ENCODE data around the gene MAN1B1. TPM values are rescaled to one million over a fixed set of nuclear protein-coding genes. Genes with fewer than 3 reads are reported as not detected.

MAN1B1 gene
- total and polyA plus RNA-seq, 2 of the 8 experiments (the other 6 are each of a cell fraction or from before 2014, with no cell fraction given) = 33.7 to 36.3 TPM

DNA sequence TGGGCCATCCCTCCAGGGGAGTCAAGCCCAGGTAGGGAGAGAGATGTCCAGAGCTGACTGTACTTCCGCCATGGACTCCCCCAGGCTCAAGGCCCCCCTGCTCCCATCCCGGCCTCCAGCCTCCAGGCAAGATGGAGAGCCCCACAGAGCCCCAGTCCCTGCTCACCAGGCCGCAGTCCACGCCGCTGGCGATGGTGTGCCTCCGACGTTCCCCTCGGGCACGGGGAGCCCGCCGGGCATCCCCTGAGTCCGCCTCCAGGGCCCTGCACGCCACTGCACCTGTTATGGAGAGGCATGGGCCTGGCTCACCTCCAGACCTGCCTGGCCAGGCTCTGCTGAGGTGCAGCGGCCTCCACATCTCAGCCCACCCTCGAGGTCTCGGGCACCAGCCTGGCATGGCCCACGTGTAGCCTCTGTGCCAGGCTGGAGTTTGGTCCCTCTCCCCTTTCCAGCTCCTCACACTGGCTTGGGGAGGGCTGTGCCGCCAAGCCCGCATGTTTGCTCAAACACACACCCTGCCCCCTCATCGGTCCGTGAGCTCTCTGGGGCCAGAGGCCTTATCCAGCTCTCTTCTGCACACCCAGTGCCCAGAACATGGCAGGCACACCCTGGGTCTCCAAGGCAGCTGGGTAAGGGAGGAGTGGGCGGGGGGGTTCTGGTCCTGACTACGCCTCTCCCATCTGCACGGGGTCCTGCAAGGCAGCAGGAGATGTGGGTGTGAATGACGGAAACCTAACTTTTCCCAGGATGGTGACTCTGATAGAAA lies 20.5 kb upstream of the MAN1B1 start:
- WGBS, 2 experiments (ENCODE audit: extremely low coverage in 1 of 2, insufficient coverage in 1 of 2, insufficient read length in 1 of 2, insufficient replicate concordance in 2 of 2, low coverage in 1 of 2, low lambda C conversion rate in 2 of 2, missing lambda C conversion rate in 1 of 2) = 96% methylated on average over 23 of the region's 26 CpGs; no CpG with 5 or more reads in 1 of the 2 experiments
- Histone ChIP-seq H3K9ac (replicated peaks in 1 of 4; ENCODE audit: extremely low read depth in 1 of 4, low read depth in 3 of 4, low read length in 3 of 4) (no peak overlapping the region), H3K18ac (ENCODE audit: extremely low read depth, low read length) (no peak overlapping the region), H3K79me2 (ENCODE audit: control insufficient read depth in 1 of 2, insufficient read depth in 2 of 2, low read length in 2 of 2) (no peaks in the 10 kb centered on the region), H2BK15ac (ENCODE audit: low read length) (no peak overlapping the region), H3K27me3 (replicated peaks in 1 of 4; ENCODE audit: control insufficient read depth in 3 of 4, extremely low read depth in 1 of 4, insufficient read depth in 3 of 4, low read length in 3 of 4) (peaks cover 0 to 15% (median 7%) of the 10 kb centered on the region in 4 experiments; a peak in 5 of 7 replicates), H3K14ac (ENCODE audit: insufficient read length) (no peak overlapping the region), H2AFZ (ENCODE audit: low read length) (no peak overlapping the region), H2BK20ac (ENCODE audit: low read length) (no peak overlapping the region), H3K36me3 (ENCODE audit: control insufficient read depth in 2 of 4, insufficient read depth in 4 of 4, low read length in 3 of 4) (no peaks in the 10 kb centered on the region), H3K4me2 (ENCODE audit: insufficient read depth in 1 of 2, low read depth in 2 of 2, low read length in 2 of 2) (no peak overlapping the region), H3K23me2 (ENCODE audit: low read depth, low read length) (peaks cover 13% of the 10 kb centered on the region), H2AK5ac (ENCODE audit: low read depth, low read length) (no peak overlapping the region), H4K5ac (ENCODE audit: insufficient read length, low read depth, low read length) (no peak overlapping the region), H3K4me3 (ENCODE audit: extremely low read depth in 1 of 4, insufficient read depth in 2 of 4, low read depth in 3 of 4, low read length in 4 of 4) (no peak overlapping the region), H3K79me1 (ENCODE audit: low read depth, low read length) (peaks cover 2% of the 10 kb centered on the region; the same call in 1 of the 2 replicates), H4K20me1 (replicated peaks in 1 of 2; ENCODE audit: control insufficient read depth in 1 of 2, insufficient read depth in 2 of 2, low read length in 2 of 2) (peaks cover 23 to 25% of the 10 kb centered on the region in 2 experiments), H3K4ac (replicated peaks; ENCODE audit: insufficient read length, low read depth, low read length) (no peak overlapping the region), H2BK120ac (replicated peaks; ENCODE audit: low read depth, low read length) (no peak overlapping the region), H2BK5ac (ENCODE audit: low read depth, low read length) (no peak overlapping the region), H3K27ac (ENCODE audit: low read depth, low read length) (no peak overlapping the region), H2BK12ac (ENCODE audit: low read depth, low read length) (no peak overlapping the region), H3K56ac (replicated peaks; ENCODE audit: insufficient read length, low read depth, low read length) (no peak overlapping the region), H3K9me3 (ENCODE audit: insufficient read depth in 2 of 2, low read depth in 1 of 2, low read length in 1 of 2) (no peaks in the 10 kb centered on the region), H3K4me1 (replicated peaks in 1 of 4; ENCODE audit: control insufficient read depth in 3 of 4, insufficient read depth in 4 of 4, low read length in 3 of 4) (peaks cover 0 to 24% (median 17%) of the 10 kb centered on the region in 4 experiments; a peak in 6 of 7 replicates), H4K91ac (replicated peaks; ENCODE audit: insufficient read length, low read length) (no peak overlapping the region), H3K23ac (ENCODE audit: insufficient read length) (no peak overlapping the region), H4K8ac (ENCODE audit: extremely low read depth, insufficient read depth, low read length) (no peak overlapping the region)
- ChIA-PET CTCF (ENCODE audit: partially characterized antibody) (interaction anchor here (0.6 to 13.5 kb wide), 25 partner anchors 8 to 325 kb away, joined by 3 to 291 read pairs (median 6); partner anchors contain the start of genes ABCA2, ENTPD2, FUT7 and MAN1B1), POLR2A (ENCODE audit: partially characterized antibody) (interaction anchor here (1.1 to 1.5 kb wide), 6 partner anchors 11 to 338 kb away, joined by 3 to 4 read pairs (median 4); no protein-coding TSS in a partner anchor)
- DNase-seq (ENCODE audit: low read depth in 1 of 2, low spot score in 2 of 2) (no peak), FAIRE-seq (no peak)
- TF ChIP-seq CHD2 (IDR thresholded peaks at IDR 0.05; ENCODE audit: low read length) (no peak), SRF (IDR thresholded peaks at IDR 0.05; ENCODE audit: low read depth, low read length) (no peak), RAD21 (IDR thresholded peaks at IDR 0.05 in 1 of 2, conservative IDR thresholded peaks at IDR 0.05 in 1 of 2; ENCODE audit: low read depth in 2 of 2, low read length in 2 of 2) (no peak)
